ENCODE data around the gene SMG7. TPM values are rescaled to one million over a fixed set of nuclear protein-coding genes. Genes with fewer than 3 reads are reported as not detected.

The SMG7 gene
- total RNA-seq, 1 donor from 2014 or later, result 41.4 TPM

DNA sequence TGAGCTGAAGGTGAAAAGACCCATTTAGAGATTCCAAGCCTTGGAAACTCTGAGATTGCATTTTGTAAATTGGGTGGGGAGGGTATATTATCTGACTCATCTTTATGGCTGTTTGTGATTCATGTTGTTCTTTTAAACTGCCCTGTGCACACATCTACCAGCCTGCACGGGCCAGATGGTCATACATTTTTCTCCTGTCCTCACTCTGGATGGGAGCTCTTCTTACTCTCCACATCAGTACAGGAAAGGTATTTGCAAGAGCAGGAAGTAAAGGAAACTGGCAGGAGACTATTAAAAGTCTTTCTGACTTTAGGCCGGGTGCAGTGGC lies 39.8 kb upstream of the SMG7 start:
- Mint-ChIP-seq H3K27ac (ENCODE audit: unreplicated experiment) (no peak overlapping the region), H3K36me3 (ENCODE audit: unreplicated experiment) (no peaks in the 10 kb centered on the region), H3K4me1 (ENCODE audit: unreplicated experiment) (peaks cover 6% of the 10 kb centered on the region), H3K27me3 (ENCODE audit: unreplicated experiment) (peaks cover 43% of the 10 kb centered on the region), H3K4me3 (ENCODE audit: unreplicated experiment) (no peak overlapping the region), H3K9me3 (ENCODE audit: unreplicated experiment) (no peaks in the 10 kb centered on the region)
- no peak for DNase-seq (ENCODE audit: extremely low spot score, unreplicated experiment)
- no peak for TF ChIP-seq CTCF (IDR thresholded peaks at IDR 0.05)

- Mint-ChIP-seq H3K36me3 (ENCODE audit: unreplicated experiment) (no peaks in the 10 kb centered on the region), H3K4me1 (ENCODE audit: unreplicated experiment) (peaks cover 6% of the 10 kb centered on the region), H3K9me3 (ENCODE audit: unreplicated experiment) (no peaks in the 10 kb centered on the region), H3K27ac (ENCODE audit: unreplicated experiment) (no peak overlapping the region), H3K4me3 (ENCODE audit: unreplicated experiment) (no peak overlapping the region), H3K27me3 (ENCODE audit: unreplicated experiment) (peaks cover 45% of the 10 kb centered on the region)
- DNase-seq (ENCODE audit: extremely low spot score, unreplicated experiment), result no peak
- TF ChIP-seq CTCF (IDR thresholded peaks at IDR 0.05), result no peak
These were observed 38.6 kb upstream of the SMG7 start for GRCh38 chr1:183433703-183434102.

GRCh38 chr1:183435497-183435896 lies 36.8 kb upstream of the SMG7 start:
- TF ChIP-seq CTCF (IDR thresholded peaks at IDR 0.05), result no peak
- no peak for DNase-seq (ENCODE audit: extremely low spot score, unreplicated experiment)
- Mint-ChIP-seq H3K27ac (ENCODE audit: unreplicated experiment) (no peak overlapping the region), H3K4me1 (ENCODE audit: unreplicated experiment) (peaks cover 6% of the 10 kb centered on the region), H3K4me3 (ENCODE audit: unreplicated experiment) (no peak overlapping the region), H3K36me3 (ENCODE audit: unreplicated experiment) (no peaks in the 10 kb centered on the region), H3K27me3 (ENCODE audit: unreplicated experiment) (peaks cover 49% of the 10 kb centered on the region), H3K9me3 (ENCODE audit: unreplicated experiment) (no peaks in the 10 kb centered on the region)

DNA sequence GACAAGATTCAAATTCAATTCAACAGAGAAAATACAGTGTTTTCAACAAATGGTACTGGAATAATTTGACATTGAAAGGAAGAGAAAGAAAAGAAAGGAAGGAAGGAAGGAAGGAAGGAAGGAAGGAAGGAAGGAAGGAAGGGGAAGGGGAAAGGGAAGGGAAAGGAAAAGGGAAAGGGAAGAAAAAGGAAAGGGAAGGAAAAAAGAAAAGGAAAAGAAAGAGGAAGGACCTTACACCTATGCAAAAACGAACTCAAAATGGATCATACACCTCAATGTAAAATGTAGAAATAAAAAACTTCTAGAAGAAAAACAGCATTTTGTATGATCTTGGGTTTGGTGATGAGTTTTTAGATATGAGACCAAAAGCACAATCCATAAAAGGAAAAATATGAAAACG lies 34.2 kb upstream of the SMG7 start:
- no peaks in the 10 kb centered on the region for H3K4me1 Mint-ChIP-seq (ENCODE audit: unreplicated experiment)

GRCh38 chr1:183443011-183443410 lies 29.3 kb upstream of the SMG7 start:
- H3K27me3 Mint-ChIP-seq (ENCODE audit: unreplicated experiment), result peaks cover 42% of the 10 kb centered on the region
- H3K36me3 Mint-ChIP-seq (ENCODE audit: unreplicated experiment), result no peaks in the 10 kb centered on the region
- no peak overlapping the region for H3K27ac Mint-ChIP-seq (ENCODE audit: unreplicated experiment)
- no peak overlapping the region for H3K4me3 Mint-ChIP-seq (ENCODE audit: unreplicated experiment)
- TF ChIP-seq CTCF (IDR thresholded peaks at IDR 0.05), result no peak
- H3K4me1 Mint-ChIP-seq (ENCODE audit: unreplicated experiment), result peaks cover 4% of the 10 kb centered on the region
- no peak for DNase-seq (ENCODE audit: extremely low spot score, unreplicated experiment)
- no peaks in the 10 kb centered on the region for H3K9me3 Mint-ChIP-seq (ENCODE audit: unreplicated experiment)

More for the DNA sequence above, 34.2 kb upstream of the SMG7 start:
- Mint-ChIP-seq H3K27ac (ENCODE audit: unreplicated experiment) (no peak overlapping the region), H3K36me3 (ENCODE audit: unreplicated experiment) (no peaks in the 10 kb centered on the region), H3K4me3 (ENCODE audit: unreplicated experiment) (no peak overlapping the region), H3K9me3 (ENCODE audit: unreplicated experiment) (no peaks in the 10 kb centered on the region), H3K27me3 (ENCODE audit: unreplicated experiment) (peaks cover 65% of the 10 kb centered on the region)
- DNase-seq (ENCODE audit: extremely low spot score, unreplicated experiment), result no peak
- TF ChIP-seq CTCF (IDR thresholded peaks at IDR 0.05), result no peak

Data from osteocyte (in vitro differentiated cells).